Measurements from ENCODE around the gene TBX1.

TBX1 gene

DNA sequence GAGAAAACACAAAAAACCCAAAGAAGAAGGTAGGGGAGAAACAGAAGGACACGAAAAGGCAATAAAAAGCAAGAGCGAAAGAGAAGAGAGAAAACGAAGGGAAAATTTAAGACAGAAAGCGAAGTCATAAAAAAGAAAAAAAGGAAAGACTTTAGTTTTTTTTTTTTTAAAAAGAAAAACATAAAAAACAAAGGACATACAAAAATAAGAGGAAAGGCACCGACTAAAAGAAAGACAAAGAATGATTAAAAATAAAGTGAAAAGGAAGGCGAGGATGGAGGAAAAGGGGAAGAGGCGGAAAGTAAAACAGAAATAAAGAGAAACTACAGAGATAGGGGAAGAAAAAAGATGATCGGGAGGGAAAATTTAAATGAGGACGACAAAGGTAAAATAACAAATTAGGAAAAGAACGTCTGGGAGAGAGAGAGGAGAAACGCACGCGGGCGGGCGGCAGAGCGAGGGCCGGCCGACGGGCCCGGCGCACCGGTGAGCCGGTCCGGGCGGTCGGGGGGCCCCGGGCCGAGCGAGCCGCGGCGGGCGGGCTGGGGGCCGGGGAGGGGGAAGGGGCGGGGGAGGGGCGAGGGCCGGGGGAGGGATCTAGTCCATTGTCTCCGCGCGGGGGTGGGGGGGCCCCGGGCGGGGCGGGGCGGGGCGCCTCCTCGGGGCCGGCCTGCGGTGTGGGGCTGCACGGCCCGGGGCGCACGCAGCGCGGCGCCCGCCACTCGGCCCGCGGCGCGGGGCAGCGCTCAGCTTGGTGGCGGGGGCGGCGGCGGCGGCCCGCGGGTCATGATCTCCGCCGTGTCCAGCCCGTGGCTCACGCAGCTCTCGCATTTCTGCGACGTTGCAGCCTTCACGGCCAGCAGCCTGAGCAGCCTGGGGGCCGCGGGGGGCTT lies at the start of gene TBX1:
TBX1 (plus strand) TSS at position 721 of the 893 bp plus-strand sequence; CDS start at position 787, 66 bp downstream.
- DNase-seq (ENCODE audit: low read depth in 2 of 2) = no peak

- DNase-seq (ENCODE audit: low read depth in 2 of 2) = no peak
Observed at GRCh38 chr22:19713245-19713644, 47.3 kb upstream of the TBX1 start.

DNA sequence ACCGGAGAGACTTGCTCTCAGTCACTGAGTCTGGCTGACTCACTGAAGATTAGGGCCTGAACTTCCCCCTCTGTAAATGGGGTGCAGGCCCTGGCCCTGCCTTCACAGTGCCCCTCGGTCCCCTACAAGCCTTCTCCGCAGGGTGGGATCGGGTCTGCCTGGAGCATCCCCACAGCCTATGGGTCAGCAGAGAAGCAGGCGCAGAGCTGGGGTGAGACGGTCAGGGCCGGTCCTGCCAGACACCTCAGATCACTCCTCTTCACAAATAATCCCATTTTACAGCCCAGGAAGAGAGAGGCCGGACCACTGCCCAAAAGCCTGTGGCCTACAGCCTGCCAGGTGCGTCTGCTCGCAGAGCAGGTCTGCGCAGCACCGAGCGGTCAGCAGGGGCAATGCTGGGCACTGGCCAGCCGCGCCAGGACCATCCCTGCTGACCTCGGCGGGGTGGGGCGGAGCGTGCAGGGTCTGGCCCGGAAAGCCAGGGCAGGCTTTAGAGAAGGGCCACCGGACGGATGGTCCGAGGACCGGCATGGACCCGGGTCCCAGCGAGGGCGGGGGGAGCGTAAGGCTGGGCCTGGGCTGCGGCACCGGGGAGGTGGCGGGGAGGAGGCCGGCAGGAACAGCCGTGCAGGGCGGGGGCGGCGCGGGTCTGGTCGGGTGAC lies 46.8 kb upstream of the TBX1 start:
- DNase-seq (ENCODE audit: low read depth in 2 of 2) = no peak

- no peak for DNase-seq (ENCODE audit: low read depth in 2 of 2)
Observed at GRCh38 chr22:19714312-19715187, 46.0 kb upstream of the TBX1 start, which contains the start of gene SEPTIN5. TSS of gene SEPTIN5 (plus strand) at chr22:19714503. CDS start at chr22:19714589, 86 bp downstream.

DNA sequence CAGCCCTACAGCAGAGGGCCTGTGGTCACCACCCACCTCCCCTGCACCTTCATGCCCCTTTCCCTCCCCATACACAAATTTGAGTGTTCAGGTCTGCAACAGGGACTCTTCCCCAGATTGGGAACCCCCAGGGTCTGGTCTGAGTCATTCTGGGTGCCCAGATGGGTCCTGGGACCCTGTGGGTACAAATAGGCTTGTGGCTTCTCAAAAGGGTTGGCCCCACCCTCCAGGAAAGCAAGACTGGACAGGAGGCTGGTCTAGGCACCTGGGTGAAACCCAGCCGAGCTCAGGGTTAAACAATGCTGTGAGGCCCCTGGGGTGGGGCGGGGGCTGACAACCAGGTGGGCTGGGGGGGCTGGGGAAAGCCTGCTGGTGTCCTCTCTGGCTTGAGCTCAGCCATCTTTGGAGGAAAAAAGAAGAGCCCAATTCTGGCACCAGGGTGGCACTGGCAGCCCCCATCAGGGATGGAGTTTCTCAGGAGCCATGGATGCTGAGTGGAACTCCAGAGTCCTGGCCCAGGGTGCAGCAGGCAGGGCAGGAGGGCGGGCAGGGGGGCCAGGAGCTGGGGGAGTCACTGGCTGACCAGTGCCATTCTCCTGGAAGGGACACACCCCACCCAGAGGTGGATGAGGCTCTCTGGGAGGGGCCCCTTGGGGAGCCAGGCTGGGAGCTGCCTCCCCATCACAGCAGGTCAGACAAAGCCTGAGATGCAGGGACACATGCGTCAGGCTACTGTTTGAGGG lies 45.2 kb upstream of the TBX1 start:
- DNase-seq (ENCODE audit: low read depth in 2 of 2) = no peak

GRCh38 chr22:19716041-19716828 lies 44.3 kb upstream of the TBX1 start:
- DNase-seq (ENCODE audit: low read depth in 2 of 2) = no peak

DNA sequence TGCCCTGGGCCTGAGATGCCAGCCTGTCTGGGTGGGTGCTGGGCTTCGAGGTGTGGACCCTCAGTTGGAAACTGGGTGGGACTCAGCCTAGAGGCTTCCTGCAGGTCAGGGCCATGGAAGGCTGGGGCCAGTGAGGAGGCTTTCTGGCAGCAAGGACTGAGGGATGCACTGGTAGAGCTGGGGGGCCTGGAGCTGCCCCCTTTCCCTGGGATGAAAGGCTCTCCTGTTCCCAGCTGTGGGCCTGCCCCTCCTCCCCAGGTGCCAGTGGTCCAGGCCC lies 43.8 kb upstream of the TBX1 start:
- DNase-seq (ENCODE audit: low read depth in 2 of 2) = no peak

- no peak for DNase-seq (ENCODE audit: low read depth in 2 of 2)
Observed at GRCh38 chr22:19717181-19717580, 43.4 kb upstream of the TBX1 start.

- peak; percentile 55 to 66 for DNase-seq (ENCODE audit: low read depth in 2 of 2)
Observed at GRCh38 chr22:19717691-19718455, 42.7 kb upstream of the TBX1 start.

GRCh38 chr22:19718456-19719049 lies 42.0 kb upstream of the TBX1 start:
- DNase-seq (ENCODE audit: low read depth in 2 of 2) = no peak

DNA sequence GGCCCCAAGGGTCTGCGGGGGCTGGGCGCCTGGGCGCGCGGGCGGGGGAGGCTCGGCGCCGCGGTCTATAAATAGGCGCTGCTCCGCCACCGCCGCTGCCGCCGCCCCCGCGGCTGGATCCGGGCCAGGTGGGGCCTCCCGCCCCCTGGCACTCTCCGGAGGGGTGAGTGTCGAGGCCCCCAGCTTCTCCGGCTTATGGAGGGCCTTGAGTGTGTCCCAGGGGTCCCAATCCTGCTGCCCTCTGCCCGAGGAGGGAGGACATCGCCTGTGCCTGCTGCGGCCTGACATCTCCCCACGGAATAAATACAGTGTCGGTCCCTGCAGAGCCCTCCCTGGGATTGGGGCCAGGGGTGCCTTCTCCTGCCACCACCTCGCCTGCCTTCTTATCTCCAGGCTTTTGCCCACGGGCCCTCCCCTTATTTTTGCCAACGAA lies 41.5 kb upstream of the TBX1 start:
- no peak for DNase-seq (ENCODE audit: low read depth in 2 of 2)

- no peak for DNase-seq (ENCODE audit: low read depth in 2 of 2)
Observed at GRCh38 chr22:19719488-19720021, 41.0 kb upstream of the TBX1 start.

DNA sequence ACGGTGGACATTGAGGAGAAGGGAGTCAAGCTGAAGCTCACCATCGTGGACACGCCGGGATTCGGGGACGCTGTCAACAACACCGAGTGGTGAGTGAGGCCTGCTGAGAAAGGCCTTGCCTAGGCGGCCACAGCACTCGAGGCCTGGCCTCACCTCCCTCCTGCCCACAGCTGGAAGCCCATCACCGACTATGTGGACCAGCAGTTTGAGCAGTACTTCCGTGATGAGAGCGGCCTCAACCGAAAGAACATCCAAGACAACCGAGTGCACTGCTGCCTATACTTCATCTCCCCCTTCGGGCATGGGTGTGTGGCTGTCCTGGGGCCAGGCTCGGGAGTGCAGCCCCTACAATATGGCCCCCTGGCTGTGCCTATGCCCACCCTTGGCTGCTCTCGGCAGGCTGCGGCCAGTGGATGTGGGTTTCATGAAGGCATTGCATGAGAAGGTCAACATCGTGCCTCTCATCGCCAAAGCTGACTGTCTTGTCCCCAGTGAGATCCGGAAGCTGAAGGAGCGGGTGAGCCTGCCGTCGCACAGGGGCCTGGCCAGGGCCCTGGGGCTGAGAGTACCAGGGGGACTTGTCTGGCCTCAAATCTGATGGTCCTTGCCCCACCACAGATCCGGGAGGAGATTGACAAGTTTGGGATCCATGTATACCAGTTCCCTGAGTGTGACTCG lies 40.3 kb upstream of the TBX1 start:
- no peak for DNase-seq (ENCODE audit: low read depth in 2 of 2)

DNA sequence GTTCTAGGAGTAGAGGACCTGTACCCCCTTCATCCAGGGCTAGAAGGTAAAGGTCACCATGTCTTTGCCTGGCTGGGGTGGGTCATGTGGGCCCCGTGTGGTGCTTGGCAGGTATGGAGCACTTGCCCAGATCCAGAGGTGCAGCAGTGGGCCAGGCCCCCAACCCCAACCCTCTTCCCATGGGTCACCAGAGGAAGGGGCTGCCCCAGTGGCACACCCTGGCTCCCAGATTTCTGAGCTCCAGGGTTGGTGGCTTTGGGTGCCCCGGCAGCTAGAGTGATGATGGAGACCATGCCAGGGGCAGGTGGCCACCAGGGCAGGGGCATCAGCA lies 39.6 kb upstream of the TBX1 start:
- DNase-seq (ENCODE audit: low read depth in 2 of 2) = no peak

DNA sequence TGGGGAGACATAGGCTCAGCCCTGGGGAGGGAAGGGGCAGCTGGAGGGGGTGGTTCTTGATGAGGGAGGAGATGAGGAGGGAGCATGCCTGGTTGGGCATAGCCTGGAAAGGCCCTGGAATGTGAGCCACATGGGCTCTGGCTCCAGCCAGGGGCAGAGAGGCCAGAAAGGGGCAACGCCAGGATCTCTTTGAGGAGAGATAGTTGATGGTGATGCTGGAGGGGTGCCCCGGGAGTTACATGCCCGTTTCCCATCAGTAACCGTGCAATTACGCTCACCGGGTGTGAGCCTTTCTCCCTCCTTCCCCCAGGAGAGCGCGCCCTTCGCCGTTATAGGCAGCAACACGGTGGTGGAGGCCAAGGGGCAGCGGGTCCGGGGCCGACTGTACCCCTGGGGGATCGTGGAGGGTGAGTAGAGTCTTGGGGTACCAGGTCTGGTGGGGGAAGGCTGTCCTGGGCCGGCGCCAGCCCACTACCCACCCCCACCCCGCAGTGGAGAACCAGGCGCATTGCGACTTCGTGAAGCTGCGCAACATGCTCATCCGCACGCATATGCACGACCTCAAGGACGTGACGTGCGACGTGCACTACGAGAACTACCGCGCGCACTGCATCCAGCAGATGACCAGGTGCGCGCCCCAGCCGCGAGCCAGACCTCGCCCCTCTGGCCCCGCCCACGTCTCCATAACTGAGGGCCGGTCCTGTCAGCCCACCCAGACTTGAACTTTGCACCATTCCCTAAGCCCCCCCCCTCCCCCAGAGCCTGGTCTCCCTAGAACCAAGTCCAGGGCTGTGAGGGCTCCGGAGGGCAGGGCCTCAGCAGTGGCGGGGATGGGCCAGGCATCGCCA lies 39.0 kb upstream of the TBX1 start:
- DNase-seq (ENCODE audit: low read depth in 2 of 2) = no peak

- no peak for DNase-seq (ENCODE audit: low read depth in 2 of 2)
Observed at GRCh38 chr22:19722178-19722981, 38.2 kb upstream of the TBX1 start.

GRCh38 chr22:19722982-19723231 lies 37.7 kb upstream of the TBX1 start:
- DNase-seq (ENCODE audit: low read depth in 2 of 2) = no peak
